ENCODE data around the gene ERC1. TPM values are rescaled to one million over a fixed set of nuclear protein-coding genes. Genes with fewer than 3 reads are reported as not detected.

The ERC1 gene
- total and polyA plus RNA-seq, 2 donors (not counting 3 experiments of a cell fraction or from before 2014, with no cell fraction given) = 11.7 to 66.1 TPM

GRCh38 chr12:1527789-1528188 is 536.8 kb downstream of the ERC1 start:
- dilution Hi-C loops (cut with MboI; ENCODE audit: extremely low pct_ligation_motif_present, low sequenced_read_pairs) = no loop called here
- DNase-seq (ENCODE audit: low read depth, low spot score) (no peak), FAIRE-seq (no peak)
- Histone ChIP-seq H3K9me3 (replicated peaks; ENCODE audit: control insufficient read depth, insufficient read depth, low read length) (no peaks in the 10 kb centered on the region), H3K9me1 (replicated peaks; ENCODE audit: control insufficient read depth, extremely low read depth, insufficient read depth, low read length) (no peaks in the 10 kb centered on the region), H3K4me3 (replicated peaks in 1 of 3; ENCODE audit: insufficient read depth in 1 of 3, low read depth in 1 of 3, low read length in 3 of 3) (no peak overlapping the region), H3K4me2 (ENCODE audit: insufficient read depth, low read length) (no peak overlapping the region), H3K79me2 (ENCODE audit: control insufficient read depth, insufficient read depth, low read length) (no peaks in the 10 kb centered on the region), H4K20me1 (replicated peaks; ENCODE audit: control insufficient read depth, extremely low read depth, insufficient read depth, low read length) (no peaks in the 10 kb centered on the region), H3K27ac (ENCODE audit: insufficient read depth, low read depth, low read length) (no peak overlapping the region), H3K9ac (replicated peaks; ENCODE audit: extremely low read depth, insufficient read depth, low read length) (no peak overlapping the region), H2AFZ (ENCODE audit: low read depth, low read length) (no peak overlapping the region), H3K4me1 (ENCODE audit: control insufficient read depth, extremely low read depth, insufficient read depth, low read length) (no peaks in the 10 kb centered on the region), H3K27me3 (ENCODE audit: control insufficient read depth in 2 of 2, insufficient read depth in 2 of 2, low read length in 2 of 2) (peaks cover 49 to 54% of the 10 kb centered on the region in 2 experiments), H3K36me3 (ENCODE audit: control insufficient read depth in 2 of 2, extremely low read depth in 1 of 2, insufficient read depth in 2 of 2, low read length in 2 of 2) (no peaks in the 10 kb centered on the region)
- intact Hi-C loops (cut with micrococcal nuclease) = no loop called here
- CTCF ChIA-PET = interaction anchor here (1.1 to 3.3 kb wide), 2 partner anchors 409 to 515 kb away, joined by 6 to 22 read pairs; no protein-coding TSS in a partner anchor
- POLR2A ChIA-PET = no interaction called here
- BruUV-seq (replicated peaks) = no TSS peak
- TF ChIP-seq, protein P1, sequence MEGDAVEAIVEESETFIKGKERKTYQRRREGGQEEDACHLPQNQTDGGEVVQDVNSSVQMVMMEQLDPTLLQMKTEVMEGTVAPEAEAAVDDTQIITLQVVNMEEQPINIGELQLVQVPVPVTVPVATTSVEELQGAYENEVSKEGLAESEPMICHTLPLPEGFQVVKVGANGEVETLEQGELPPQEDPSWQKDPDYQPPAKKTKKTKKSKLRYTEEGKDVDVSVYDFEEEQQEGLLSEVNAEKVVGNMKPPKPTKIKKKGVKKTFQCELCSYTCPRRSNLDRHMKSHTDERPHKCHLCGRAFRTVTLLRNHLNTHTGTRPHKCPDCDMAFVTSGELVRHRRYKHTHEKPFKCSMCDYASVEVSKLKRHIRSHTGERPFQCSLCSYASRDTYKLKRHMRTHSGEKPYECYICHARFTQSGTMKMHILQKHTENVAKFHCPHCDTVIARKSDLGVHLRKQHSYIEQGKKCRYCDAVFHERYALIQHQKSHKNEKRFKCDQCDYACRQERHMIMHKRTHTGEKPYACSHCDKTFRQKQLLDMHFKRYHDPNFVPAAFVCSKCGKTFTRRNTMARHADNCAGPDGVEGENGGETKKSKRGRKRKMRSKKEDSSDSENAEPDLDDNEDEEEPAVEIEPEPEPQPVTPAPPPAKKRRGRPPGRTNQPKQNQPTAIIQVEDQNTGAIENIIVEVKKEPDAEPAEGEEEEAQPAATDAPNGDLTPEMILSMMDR (IDR thresholded peaks at IDR 0.05; ENCODE audit: extremely low read depth in 1 of 2, insufficient read depth in 1 of 2, low read depth in 1 of 2, low read length in 2 of 2) = no peak
- TF ChIP-seq MAX (IDR thresholded peaks at IDR 0.05; ENCODE audit: insufficient read depth, insufficient read length) (no peak), FOS (IDR thresholded peaks at IDR 0.05; ENCODE audit: borderline replicate concordance, insufficient read depth, low read length) (no peak), POLR2AphosphoS5 (IDR thresholded peaks at IDR 0.05; ENCODE audit: insufficient read depth, low read depth, low read length) (no peak), GATA2 (IDR thresholded peaks at IDR 0.05; ENCODE audit: insufficient read depth, insufficient read length, low read depth, low read length) (no peak), EZH2 (IDR thresholded peaks at IDR 0.05; ENCODE audit: borderline replicate concordance, low read depth, low read length, severe bottlenecking) (no peak), MYC (IDR thresholded peaks at IDR 0.05; ENCODE audit: low read depth, low read length) (no peak), JUN (IDR thresholded peaks at IDR 0.05; ENCODE audit: borderline replicate concordance, insufficient read depth, insufficient read length, low read depth) (no peak), POLR2A (IDR thresholded peaks at IDR 0.05; ENCODE audit: low read depth, low read length) (no peak)
